HEK293T (cell line): ENCODE measurements around the gene IL1RL2.

Experiments used
- ARNT ChIP-seq: fragments of 450-650 bp; IDR thresholded peaks from 2 replicates; pipeline ENCODE4 v1.6.1; 2017; ENCODE audit warnings: mild to moderate bottlenecking
- BHLHE40 ChIP-seq: fragments of 450-650 bp; IDR thresholded peaks from 2 replicates; pipeline ENCODE4 v1.6.1; 2016; ENCODE audit warnings: mild to moderate bottlenecking, moderate library complexity, borderline replicate concordance
- FOXA1 ChIP-seq: fragments of 450-650 bp; IDR thresholded peaks from 2 replicates; pipeline ENCODE4 v1.6.1; 2016; ENCODE audit warnings: mild to moderate bottlenecking
- FOXK2 ChIP-seq: fragments of 450-650 bp; IDR thresholded peaks from 2 replicates; pipeline ENCODE4 v1.6.1; 2016; ENCODE audit warnings: mild to moderate bottlenecking
- FOXM1 ChIP-seq: fragments of 450-650 bp; IDR thresholded peaks from 2 replicates; pipeline ENCODE4 v1.6.1; 2017; ENCODE audit warnings: mild to moderate bottlenecking, borderline replicate concordance
- L3MBTL2 ChIP-seq: fragments of 450-650 bp; conservative IDR thresholded peaks from 2 replicates; pipeline ENCODE4 v1.6.1; 2016; ENCODE audit warnings: mild to moderate bottlenecking
- PKNOX1 ChIP-seq: fragments of 450-650 bp; IDR thresholded peaks from 2 replicates; pipeline ENCODE4 v1.6.1; 2016
- SP1 ChIP-seq: fragments of 450-650 bp; IDR thresholded peaks from 2 replicates; pipeline ENCODE4 v1.6.1; 2017
- SUZ12 ChIP-seq: fragments of 450-650 bp; IDR thresholded peaks from 2 replicates; pipeline ENCODE4 v1.6.1; 2016; ENCODE audit warnings: mild to moderate bottlenecking
- ZNF384 ChIP-seq: fragments of 450-650 bp; IDR thresholded peaks from 2 replicates; pipeline ENCODE4 v1.6.1; 2016

DNA sequence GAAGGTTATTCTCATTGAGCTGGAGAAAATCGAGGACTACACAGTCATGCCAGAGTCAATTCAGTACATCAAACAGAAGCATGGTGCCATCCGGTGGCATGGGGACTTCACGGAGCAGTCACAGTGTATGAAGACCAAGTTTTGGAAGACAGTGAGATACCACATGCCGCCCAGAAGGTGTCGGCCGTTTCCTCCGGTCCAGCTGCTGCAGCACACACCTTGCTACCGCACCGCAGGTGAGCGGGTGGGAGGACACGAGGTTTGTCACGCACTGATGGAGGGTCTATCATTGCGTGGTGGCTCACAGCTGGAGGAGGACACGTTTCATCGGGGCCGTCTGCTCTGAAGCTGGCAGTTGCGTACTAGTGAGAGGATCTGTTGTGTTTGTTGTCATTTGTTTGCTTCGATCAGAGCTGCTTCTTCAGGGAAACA lies 48.2 kb downstream of the IL1RL2 start:
- TF ChIP-seq SP1 (no peak), FOXM1 (no peak), BHLHE40 (no peak), SUZ12 (no peak), L3MBTL2 (no peak), ARNT (no peak), ZNF384 (no peak), PKNOX1 (no peak), FOXK2 (no peak), FOXA1 (no peak)
